Panc1 (cell line): ENCODE measurements around the gene SRSF12. TPM values are rescaled to one million over a fixed set of nuclear protein-coding genes. Genes with fewer than 3 reads are reported as not detected.

Experiments used
- ATAC-seq: fragments of 200-7000 bp; cut with Tn5 transposase; 2 replicates; pipeline ENCODE4 v1.9.1; 2020; ENCODE audit warnings: mild to moderate bottlenecking, moderate library complexity
- BruUV-seq: library from RNA; stranded (reverse); fragments of 400-500 nt; replicated peaks from 2 replicates; lab custom pipeline; 2021; lab: Mats Ljungman, UMichigan
- CTCF ChIA-PET: fragments of 300-600 bp; sonication (Branson Sonifier 250); formaldehyde crosslinking; loops from one replicate; lab custom pipeline; 2022; ENCODE audit warnings: antibody characterized with exemption; lab: Charles Lee
- POLR2A ChIA-PET: fragments of 300-600 bp; sonication (Branson Sonifier 250); formaldehyde crosslinking; loops from one replicate; lab custom pipeline; 2022; ENCODE audit warnings: antibody characterized with exemption; lab: Charles Lee
- DNase-seq: peaks from one replicate; pipeline ENCODE4 v3.0.0-alpha.2; 2010; ENCODE audit warnings: low read depth, low spot score
- H3K27ac ChIP-seq: 2 replicates; pipeline ENCODE4 v1.5.1; 2011; ENCODE audit warnings: mild to moderate bottlenecking, low read length, inconsistent platforms
- H3K27me3 ChIP-seq: fragments of 200-500 bp; sonication (Bioruptor generic); 2 replicates; pipeline ENCODE4 v1.6.0; 2014; ENCODE audit warnings: low read length, inconsistent platforms; ENCODE audit not compliant: control insufficient read depth, insufficient read depth
- H3K36me3 ChIP-seq: fragments of 200-500 bp; sonication (Bioruptor generic); 2 replicates; pipeline ENCODE4 v1.5.1; 2014; ENCODE audit warnings: inconsistent platforms, mild to moderate bottlenecking, low read length, moderate library complexity; ENCODE audit not compliant: control insufficient read depth, insufficient read depth
- H3K4me1 ChIP-seq: 2 replicates; pipeline ENCODE4 v1.5.1; 2011; ENCODE audit warnings: inconsistent platforms, mild to moderate bottlenecking, low read length, moderate library complexity; ENCODE audit not compliant: control insufficient read depth, insufficient read depth
- H3K4me3 ChIP-seq, 2 experiments: 2 replicates each; pipeline ENCODE4 v1.5.1; 2011 to 2012; ENCODE audit warnings: low read depth in 2 of 2, low read length in 2 of 2, mild to moderate bottlenecking in 2 of 2, inconsistent platforms in 1 of 2, moderate library complexity in 1 of 2
- H3K9me3 ChIP-seq: fragments of 200-500 bp; sonication (Bioruptor generic); 2 replicates; pipeline ENCODE4 v1.5.1; 2014; ENCODE audit warnings: low read depth, mild to moderate bottlenecking, inconsistent platforms, low read length, moderate library complexity; ENCODE audit not compliant: control insufficient read depth, insufficient read depth
- CTCF ChIP-seq: fragments of 450-650 bp; IDR thresholded peaks from 2 replicates; pipeline ENCODE4 v1.5.1; 2017; ENCODE audit warnings: mild to moderate bottlenecking
- POLR2AphosphoS5 ChIP-seq: IDR thresholded peaks from 2 replicates; pipeline ENCODE4 v1.6.1; 2012; ENCODE audit warnings: mild to moderate bottlenecking, low read depth, low read length, moderate library complexity
- REST ChIP-seq, 2 experiments: IDR thresholded peaks; 2 replicates each; pipeline ENCODE4 v1.6.1; 2011 to 2012; ENCODE audit warnings: low read depth in 2 of 2, control low read depth in 1 of 2, low read length in 1 of 2, mild to moderate bottlenecking in 1 of 2, moderate library complexity in 1 of 2; ENCODE audit not compliant: insufficient read depth in 1 of 2
- SIN3A ChIP-seq: IDR thresholded peaks from 2 replicates; pipeline ENCODE4 v1.6.1; 2012; ENCODE audit warnings: low read depth, mild to moderate bottlenecking, low read length, moderate library complexity, borderline replicate concordance; ENCODE audit not compliant: insufficient read depth
- TCF7L2 ChIP-seq: IDR thresholded peaks from 2 replicates; pipeline ENCODE4 v1.6.1; 2011; ENCODE audit warnings: mild to moderate bottlenecking, low read depth, low read length, inconsistent platforms
- in situ Hi-C: cut with HindIII; loops from 2 replicates; pipeline ENCODE4 v1.10.0; 2016; ENCODE audit warnings: low sequenced_read_pairs, low pct_unique_long_range_greater_than_20kb
- intact Hi-C: fragments of 100-400 bp; cut with micrococcal nuclease; formaldehyde crosslinking; loops from one replicate; pipeline ENCODE4 v1.10.0; 2022; ENCODE audit not compliant: unreplicated experiment
- total RNA-seq: library from RNA; stranded (reverse); gene quantifications from one replicate; pipeline ENCODE4 v1.2.1, GENCODE V29; 2021; ENCODE audit not compliant: unreplicated experiment

The SRSF12 gene
- total RNA-seq, 1 experiment from 2014 or later: 0.28 TPM

GRCh38 chr6:89154131-89154530 is 36.3 kb upstream of the SRSF12 start:
- no peak for ATAC-seq
- TF ChIP-seq REST (IDR thresholded peaks at IDR 0.05; ENCODE audit: insufficient read depth in 1 of 2, low read depth in 2 of 2, low read length in 1 of 2) (no peak), CTCF (no peak), SIN3A (no peak), POLR2AphosphoS5 (no peak), TCF7L2 (no peak)
- DNase-seq: no peak
- Histone ChIP-seq H3K4me1 (no peaks in the 10 kb centered on the region), H3K27me3 (no peaks in the 10 kb centered on the region), H3K9me3 (no peaks in the 10 kb centered on the region), H3K36me3 (peaks cover 3% of the 10 kb centered on the region), H3K4me3 (no peak overlapping the region), H3K27ac (no peak overlapping the region)
- CTCF ChIA-PET: interaction anchor here (0.6 kb wide), 1 partner anchor 94 kb away, joined by 4 read pairs; no protein-coding TSS in a partner anchor
- intact Hi-C loops (no loop called here), in situ Hi-C loops (no loop called here)
- POLR2A ChIA-PET: no interaction called here
- no TSS peak for BruUV-seq

GRCh38 chr6:89148016-89148750 is 30.3 kb upstream of the SRSF12 start:
- DNase-seq: no peak
- ChIA-PET POLR2A (no interaction called here), CTCF (no interaction called here)
- no peak for ATAC-seq
- Histone ChIP-seq H3K4me1 (peaks cover 12% of the 10 kb centered on the region), H3K27me3 (no peaks in the 10 kb centered on the region), H3K9me3 (no peaks in the 10 kb centered on the region), H3K27ac (no peak overlapping the region), H3K36me3 (peaks cover 7% of the 10 kb centered on the region; the same call in 1 of the 2 replicates), H3K4me3 (no peak overlapping the region)
- intact Hi-C loops (no loop called here), in situ Hi-C loops (no loop called here)
- no TSS peak for BruUV-seq
- no peak for TF ChIP-seq REST (IDR thresholded peaks at IDR 0.05; ENCODE audit: insufficient read depth in 1 of 2, low read depth in 2 of 2, low read length in 1 of 2)
- TF ChIP-seq SIN3A: no peak
